Endothelial cell (in vitro differentiated cells): ENCODE measurements around the gene FSTL3. TPM values are rescaled to one million over a fixed set of nuclear protein-coding genes. Genes with fewer than 3 reads are reported as not detected.

ENCODE experiments used
- DNase-seq: peaks from one replicate; pipeline ENCODE4 v3.0.0; 2021; ENCODE audit warnings: low spot score
- H3K27ac Mint-ChIP-seq: one replicate; pipeline ENCODE4 v1.8.0; 2021; ENCODE audit warnings: mixed read lengths, inconsistent platforms; ENCODE audit not compliant: unreplicated experiment
- H3K27me3 Mint-ChIP-seq: one replicate; pipeline ENCODE4 v1.8.0; 2021; ENCODE audit warnings: mild to moderate bottlenecking, moderate library complexity, mixed read lengths, inconsistent platforms; ENCODE audit not compliant: unreplicated experiment
- H3K36me3 Mint-ChIP-seq: one replicate; pipeline ENCODE4 v1.8.0; 2021; ENCODE audit warnings: mild to moderate bottlenecking, low read depth, mixed read lengths, inconsistent platforms; ENCODE audit not compliant: unreplicated experiment
- H3K4me1 Mint-ChIP-seq: one replicate; pipeline ENCODE4 v1.8.0; 2021; ENCODE audit warnings: mild to moderate bottlenecking, mixed read lengths, inconsistent platforms; ENCODE audit not compliant: unreplicated experiment
- H3K4me3 Mint-ChIP-seq: one replicate; pipeline ENCODE4 v1.8.0; 2021; ENCODE audit warnings: mild to moderate bottlenecking, mixed read lengths, inconsistent platforms; ENCODE audit not compliant: unreplicated experiment
- H3K9me3 Mint-ChIP-seq: one replicate; pipeline ENCODE4 v1.8.0; 2021; ENCODE audit warnings: mixed read lengths, inconsistent platforms; ENCODE audit not compliant: unreplicated experiment
- total RNA-seq: library from RNA; stranded (reverse); fragmentation: NEBNext Ultra II Directional; extraction: Animal tissue kit (Norgen Biotek cat#: 25700); gene quantifications from one replicate; pipeline ENCODE4 v1.2.1, GENCODE V29; 2021; ENCODE audit not compliant: unreplicated experiment
- TF ChIP-seq, protein P1 (sequence below): fragments of 200-600 bp; sonication (generic); IDR thresholded peaks from one replicate; pipeline ENCODE4 v1.5.0; 2021; ENCODE audit warnings: antibody characterized with exemption; ENCODE audit not compliant: unreplicated experiment

The FSTL3 gene
- total RNA-seq, 1 donor from 2014 or later, result 6.5 TPM

DNA sequence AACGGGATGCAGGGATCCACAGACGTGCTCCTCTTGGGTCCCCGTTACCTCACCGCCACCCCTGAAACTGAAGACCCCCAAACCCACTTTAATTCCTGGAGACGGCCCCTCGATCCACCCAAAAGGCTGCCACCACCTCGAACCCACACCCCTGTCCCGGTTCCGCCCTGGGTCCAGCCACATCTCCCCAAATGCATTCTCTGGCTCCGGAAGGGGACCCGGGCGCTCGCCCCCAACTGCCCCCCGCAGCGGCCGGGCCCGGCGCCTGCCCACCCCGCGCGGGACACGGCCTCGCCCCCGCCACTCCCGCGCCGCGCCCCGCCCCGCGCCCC lies 219 bp upstream of the FSTL3 start:
- H3K4me3 Mint-ChIP-seq, result no peak overlapping the region
- peaks cover 2% of the 10 kb centered on the region for H3K4me1 Mint-ChIP-seq
- no peaks in the 10 kb centered on the region for H3K9me3 Mint-ChIP-seq
- no peak overlapping the region for H3K27ac Mint-ChIP-seq
- TF ChIP-seq, protein P1, sequence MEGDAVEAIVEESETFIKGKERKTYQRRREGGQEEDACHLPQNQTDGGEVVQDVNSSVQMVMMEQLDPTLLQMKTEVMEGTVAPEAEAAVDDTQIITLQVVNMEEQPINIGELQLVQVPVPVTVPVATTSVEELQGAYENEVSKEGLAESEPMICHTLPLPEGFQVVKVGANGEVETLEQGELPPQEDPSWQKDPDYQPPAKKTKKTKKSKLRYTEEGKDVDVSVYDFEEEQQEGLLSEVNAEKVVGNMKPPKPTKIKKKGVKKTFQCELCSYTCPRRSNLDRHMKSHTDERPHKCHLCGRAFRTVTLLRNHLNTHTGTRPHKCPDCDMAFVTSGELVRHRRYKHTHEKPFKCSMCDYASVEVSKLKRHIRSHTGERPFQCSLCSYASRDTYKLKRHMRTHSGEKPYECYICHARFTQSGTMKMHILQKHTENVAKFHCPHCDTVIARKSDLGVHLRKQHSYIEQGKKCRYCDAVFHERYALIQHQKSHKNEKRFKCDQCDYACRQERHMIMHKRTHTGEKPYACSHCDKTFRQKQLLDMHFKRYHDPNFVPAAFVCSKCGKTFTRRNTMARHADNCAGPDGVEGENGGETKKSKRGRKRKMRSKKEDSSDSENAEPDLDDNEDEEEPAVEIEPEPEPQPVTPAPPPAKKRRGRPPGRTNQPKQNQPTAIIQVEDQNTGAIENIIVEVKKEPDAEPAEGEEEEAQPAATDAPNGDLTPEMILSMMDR, result no peak
- H3K27me3 Mint-ChIP-seq, result peaks cover 8% of the 10 kb centered on the region
- H3K36me3 Mint-ChIP-seq, result no peaks in the 10 kb centered on the region
- DNase-seq, result no peak

DNA sequence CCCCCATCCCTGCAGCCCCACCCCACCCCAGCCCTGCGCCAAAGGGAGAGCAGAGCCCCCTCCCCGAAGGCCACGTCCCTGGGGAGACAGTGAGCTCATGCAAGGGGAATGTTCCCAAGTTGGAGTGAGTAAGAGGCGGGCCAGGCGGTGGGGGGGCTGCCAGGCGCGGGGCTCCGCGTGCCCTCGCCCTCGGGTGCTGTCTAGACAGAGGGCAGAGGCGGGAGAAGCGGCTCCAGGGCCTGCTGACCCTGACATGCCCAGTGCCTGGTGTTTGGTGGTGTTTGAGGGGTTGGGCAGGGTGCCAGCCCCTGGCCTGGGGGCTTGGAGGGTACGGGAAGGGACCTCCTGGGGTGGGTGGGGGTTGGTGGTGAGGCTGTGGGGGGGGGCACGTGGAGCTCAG lies 1.0 kb downstream of the FSTL3 start:
- peaks cover 8% of the 10 kb centered on the region for H3K27me3 Mint-ChIP-seq
- no peaks in the 10 kb centered on the region for H3K9me3 Mint-ChIP-seq
- H3K36me3 Mint-ChIP-seq, result no peaks in the 10 kb centered on the region
- no peak overlapping the region for H3K27ac Mint-ChIP-seq
- no peak overlapping the region for H3K4me3 Mint-ChIP-seq
- DNase-seq, result no peak
- peaks cover 2% of the 10 kb centered on the region for H3K4me1 Mint-ChIP-seq
- TF ChIP-seq, protein P1, result no peak

DNA sequence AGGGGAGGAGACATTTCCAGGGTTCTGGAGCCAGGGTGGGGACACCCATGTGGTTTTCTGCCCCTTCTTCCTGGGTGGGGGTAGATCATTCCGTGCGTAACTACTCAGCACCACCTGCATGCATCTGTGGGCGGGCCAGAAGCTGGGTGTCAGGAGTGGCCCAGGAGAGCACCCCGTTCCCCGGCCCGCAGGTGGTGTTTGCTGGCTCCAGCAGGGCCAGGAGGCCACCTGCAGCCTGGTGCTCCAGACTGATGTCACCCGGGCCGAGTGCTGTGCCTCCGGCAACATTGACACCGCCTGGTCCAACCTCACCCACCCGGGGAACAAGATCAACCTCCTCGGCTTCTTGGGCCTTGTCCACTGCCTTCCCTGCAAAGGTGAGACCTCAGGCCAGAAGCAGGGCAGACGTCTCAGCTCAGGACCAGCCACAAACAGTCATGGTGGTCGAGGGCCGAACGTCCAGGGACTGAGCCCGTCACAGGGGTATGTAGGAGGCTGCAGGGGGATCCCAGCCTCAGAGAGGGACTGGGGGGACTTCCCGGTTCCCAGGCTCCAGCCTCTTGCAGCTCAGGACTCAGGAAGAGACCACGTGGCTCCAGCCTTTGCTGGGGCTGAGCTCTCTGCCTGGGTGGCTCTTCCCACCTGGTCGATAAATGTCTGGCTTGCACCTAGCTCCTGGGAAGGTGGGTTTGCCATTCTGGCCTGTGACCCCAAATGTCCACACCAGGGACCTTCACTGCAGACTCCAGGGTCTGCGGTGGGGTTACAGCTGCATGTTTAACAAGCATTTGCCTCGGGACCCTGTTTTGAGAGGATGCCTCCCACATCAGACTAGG lies 1.6 kb downstream of the FSTL3 start:
- Mint-ChIP-seq H3K4me1 (peaks cover 2% of the 10 kb centered on the region), H3K27ac (no peak overlapping the region), H3K9me3 (no peaks in the 10 kb centered on the region), H3K27me3 (peaks cover 8% of the 10 kb centered on the region), H3K4me3 (no peak overlapping the region), H3K36me3 (no peaks in the 10 kb centered on the region)
- DNase-seq, result no peak
- TF ChIP-seq, protein P1, result no peak

DNA sequence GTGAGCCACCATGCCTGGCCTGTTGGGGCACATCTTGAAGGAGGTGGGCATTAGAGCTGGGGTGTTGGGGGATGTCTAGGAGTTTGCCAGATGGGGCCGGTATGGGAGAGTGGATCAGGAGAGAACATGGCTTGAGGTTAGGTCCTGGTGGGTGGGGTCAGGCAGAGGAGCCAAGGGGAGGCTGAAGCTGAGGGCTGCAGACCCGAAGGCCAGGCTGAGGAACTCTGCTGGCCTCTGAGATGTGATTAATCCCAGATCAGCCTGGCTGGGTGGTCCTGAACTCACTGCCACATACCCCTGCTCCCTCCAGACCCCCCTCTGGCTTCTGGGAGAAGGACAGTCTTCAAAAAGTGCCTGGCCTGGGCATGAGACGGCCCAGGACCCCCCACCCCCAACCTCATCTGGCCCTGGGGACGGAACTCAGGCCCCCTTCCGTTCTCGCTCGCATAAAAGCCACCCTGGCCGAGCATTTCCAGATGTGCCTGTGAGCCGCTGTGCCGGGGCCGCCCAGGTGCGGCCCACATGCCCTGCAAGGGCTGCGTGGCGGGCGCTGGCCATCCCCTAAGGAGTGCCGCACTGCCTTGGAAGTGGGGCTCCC lies 2.7 kb downstream of the FSTL3 start:
- Mint-ChIP-seq H3K27ac (no peak overlapping the region), H3K36me3 (no peaks in the 10 kb centered on the region), H3K27me3 (peaks cover 8% of the 10 kb centered on the region), H3K4me3 (peak overlapping the region; percentile 83), H3K4me1 (peaks cover 2% of the 10 kb centered on the region), H3K9me3 (no peaks in the 10 kb centered on the region)
- TF ChIP-seq, protein P1, result no peak
- no peak for DNase-seq
